K562 (cell line): ENCODE results near the gene TMEM45B. TPM values are rescaled to one million over a fixed set of nuclear protein-coding genes. Genes with fewer than 3 reads are reported as not detected.

Experiments used
- CREM ChIP-seq: IDR thresholded peaks from 2 replicates; pipeline ENCODE4 v1.6.1; 2014; ENCODE audit warnings: antibody characterized with exemption, low read depth
- EP400 ChIP-seq: fragments of 450-650 bp; IDR thresholded peaks from 2 replicates; pipeline ENCODE4 v1.6.1; 2017; ENCODE audit warnings: antibody characterized with exemption, mild to moderate bottlenecking, moderate library complexity
- ERF ChIP-seq: fragments of 450-650 bp; formaldehyde crosslinking; IDR thresholded peaks from 2 replicates; pipeline ENCODE4 v1.4.0; 2020; ENCODE audit warnings: mild to moderate bottlenecking, mixed read lengths
- GABPA ChIP-seq: fragments of 200-800 bp; sonication (Bioruptor generic); conservative IDR thresholded peaks from 2 replicates; pipeline ENCODE4 v1.6.1; 2016; ENCODE audit warnings: low read depth, missing genetic modification characterization, missing compliant biosample characterization
- HMGN3 ChIP-seq: IDR thresholded peaks from 2 replicates; pipeline ENCODE4 v1.6.1; 2011; ENCODE audit warnings: borderline replicate concordance, low read depth, mild to moderate bottlenecking, mixed read lengths, low read length; ENCODE audit not compliant: insufficient read length; ENCODE audit errors: extremely low read depth
- JUN ChIP-seq, 2 experiments: sonication (generic) in 1 of 2; formaldehyde crosslinking in 1 of 2; IDR thresholded peaks; 2 replicates each; pipeline versions ENCODE4 v1.6.1 to v1.8.0; 2012 to 2022; ENCODE audit warnings: borderline replicate concordance in 2 of 2, mild to moderate bottlenecking in 2 of 2, improper control_type of control experiment in 1 of 2, low read depth in 1 of 2, low read length in 1 of 2, missing genetic modification reagents in 1 of 2
- KAT7 ChIP-seq: sonication (generic); formaldehyde crosslinking; IDR thresholded peaks from 2 replicates; pipeline ENCODE4 v1.8.0; 2022; ENCODE audit warnings: missing genetic modification reagents, mild to moderate bottlenecking, borderline replicate concordance
- MED1 ChIP-seq: sonication (generic); formaldehyde crosslinking; IDR thresholded peaks from 2 replicates; pipeline ENCODE4 v1.8.1; 2023; ENCODE audit warnings: missing genetic modification reagents, borderline replicate concordance
- NONO ChIP-seq, 2 experiments: fragments of 200-400 bp in 1 of 2; fragments of 450-650 bp in 1 of 2; formaldehyde crosslinking in 1 of 2; IDR thresholded peaks; 2 replicates each; pipeline ENCODE4 v1.6.1; 2017; ENCODE audit warnings: low read depth in 2 of 2, mild to moderate bottlenecking in 2 of 2, moderate library complexity in 2 of 2, low read length in 1 of 2
- NRF1 ChIP-seq, 2 experiments: fragments of 450-650 bp; IDR thresholded peaks in 1 of 2; conservative IDR thresholded peaks in 1 of 2; 2 replicates each; pipeline ENCODE4 v1.6.1; 2014; ENCODE audit warnings: mild to moderate bottlenecking in 2 of 2
- PCBP1 ChIP-seq: fragments of 200-400 bp; formaldehyde crosslinking; IDR thresholded peaks from 2 replicates; pipeline ENCODE4 v1.6.1; 2018; ENCODE audit warnings: mild to moderate bottlenecking, low read depth, low read length; ENCODE audit not compliant: poor library complexity, severe bottlenecking
- PHF20 ChIP-seq: fragments of 450-650 bp; IDR thresholded peaks from 2 replicates; pipeline ENCODE4 v1.6.1; 2018; ENCODE audit not compliant: partially characterized antibody
- POLR2A ChIP-seq: fragments of 450-650 bp; conservative IDR thresholded peaks from 2 replicates; pipeline ENCODE4 v1.6.1; 2016
- POLR2G ChIP-seq: fragments of 200-400 bp; formaldehyde crosslinking; IDR thresholded peaks from 2 replicates; pipeline ENCODE4 v1.6.1; 2017; ENCODE audit warnings: low read depth, mild to moderate bottlenecking, antibody characterized with exemption, low read length, moderate library complexity
- RBBP5 ChIP-seq: fragments of 200-600 bp; sonication (generic); IDR thresholded peaks from 2 replicates; pipeline ENCODE4 v1.6.1; 2012; ENCODE audit warnings: borderline replicate concordance, mild to moderate bottlenecking, low read length, control low read depth, inconsistent platforms; ENCODE audit not compliant: insufficient read depth, poor library complexity, severe bottlenecking
- RBFOX2 ChIP-seq: fragments of 200-400 bp; formaldehyde crosslinking; IDR thresholded peaks from 2 replicates; pipeline ENCODE4 v1.6.1; 2017; ENCODE audit warnings: low read depth, mild to moderate bottlenecking, low read length, moderate library complexity
- SRSF7 ChIP-seq: fragments of 200-400 bp; formaldehyde crosslinking; optimal IDR thresholded peaks from 2 replicates; pipeline ENCODE3; 2017; ENCODE audit warnings: mild to moderate bottlenecking, low read depth, low read length
- TARDBP ChIP-seq: fragments of 450-650 bp; IDR thresholded peaks from 2 replicates; pipeline ENCODE4 v1.6.1; 2016
- ZNF23 ChIP-seq: fragments of 250-450 bp; sonication (Bioruptor Pico); IDR thresholded peaks from 2 replicates; pipeline ENCODE4 v1.4.0; 2020; ENCODE audit warnings: mild to moderate bottlenecking
- ZNF3 ChIP-seq: fragments of 250-450 bp; sonication (Bioruptor Pico); IDR thresholded peaks from 2 replicates; pipeline ENCODE4 v1.5.0; 2021; ENCODE audit warnings: mild to moderate bottlenecking, moderate library complexity
- ZNF764 ChIP-seq: fragments of 250-450 bp; sonication (Bioruptor Pico); IDR thresholded peaks from 2 replicates; pipeline ENCODE4 v1.4.0; 2020; ENCODE audit warnings: low read depth, mild to moderate bottlenecking, moderate library complexity
- polyA plus RNA-seq, 8 experiments: library from polyadenylated mRNA; depleted of rRNA in 4 of 8; stranded (reverse) in 5 of 8; unstranded in 3 of 8; fragments of >200 nt; fragmentation: Nextera tagmentation in 2 of 8; fragmentation: Illumina TruSeq in 1 of 8; extraction: Ambion mirVana in 2 of 8; extraction: Trizol in 1 of 8; gene quantifications; 2 replicates each; pipeline versions ENCODE4 v1.2.1 to v1.2.3, GENCODE V29; 2011 to 2014; ENCODE audit warnings: inconsistent platforms in 1 of 8, missing spikeins in 1 of 8
- total RNA-seq, 7 experiments: library from RNA; depleted of rRNA in 6 of 7; stranded (reverse); fragments of >200 nt in 6 of 7; fragmentation: Illumina TruSeq in 2 of 7; extraction: Trizol in 2 of 7; gene quantifications; 2 replicates each; pipeline versions ENCODE4 v1.2.1 to v1.2.3, GENCODE V29; 2011 to 2021; ENCODE audit warnings: low replicate concordance in 1 of 7
- TF ChIP-seq, protein P1 (sequence below): fragments of 450-650 bp; formaldehyde crosslinking; IDR thresholded peaks from 2 replicates; pipeline ENCODE4 v1.4.0; 2022; ENCODE audit warnings: missing genetic modification characterization
- TF ChIP-seq, protein P2 (sequence below), 2 experiments: fragments of 450-650 bp; IDR thresholded peaks; 2 replicates each; pipeline ENCODE4 v1.6.1; 2016

The TMEM45B gene
- total and polyA plus RNA-seq, 9 of the 15 experiments (the other 6 are each of a cell fraction or from before 2014, with no cell fraction given), result 0.07 TPM; not detected in 8

DNA sequence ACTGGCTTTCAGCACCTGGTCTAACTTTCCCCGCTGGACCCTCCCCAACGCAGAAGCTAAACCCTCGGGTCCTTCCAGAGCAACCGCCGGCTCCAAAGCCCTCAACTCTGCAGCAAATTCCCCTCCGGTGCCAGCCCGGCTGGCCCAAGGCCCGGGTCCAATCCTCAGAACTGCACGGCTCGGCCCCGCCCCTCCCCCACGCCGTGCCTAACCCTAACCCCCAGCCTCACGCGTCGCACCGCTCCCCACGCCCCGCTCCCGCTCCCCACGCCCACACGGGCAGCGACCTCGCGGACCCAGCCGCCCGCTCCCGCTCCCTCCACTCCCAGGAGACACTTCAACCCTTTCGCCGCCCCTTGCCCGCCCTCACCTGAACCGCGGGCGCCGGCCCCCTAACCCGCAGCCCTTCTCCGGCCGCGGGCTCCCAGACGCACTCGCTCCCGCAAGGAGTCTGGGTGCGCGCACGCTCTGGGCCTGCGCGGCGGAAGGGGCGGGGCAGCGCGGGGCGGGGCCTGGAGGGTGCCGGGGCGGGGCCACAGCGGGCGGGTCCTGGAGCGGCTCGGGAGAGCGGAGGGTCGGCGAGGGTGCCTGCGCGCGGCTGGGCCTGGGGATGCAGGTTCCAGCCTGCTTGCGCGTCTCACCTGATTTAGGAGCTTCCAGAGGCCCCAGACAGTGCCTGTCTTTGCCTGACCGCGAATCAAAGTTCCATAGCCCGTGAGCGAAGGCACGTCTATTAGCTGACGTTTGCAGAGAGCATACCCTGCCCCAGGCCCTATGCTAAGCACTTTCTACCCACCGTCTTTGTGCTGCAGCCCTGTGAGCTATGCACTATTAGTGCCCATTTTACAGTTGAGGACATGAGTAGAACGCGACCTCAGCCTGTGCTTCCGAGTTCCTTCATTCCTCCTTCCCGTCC is 79.7 kb downstream of the TMEM45B start, which contains the start of gene NFRKB (continued):
- TF ChIP-seq NONO (IDR thresholded peaks at IDR 0.05; ENCODE audit: low read depth in 2 of 2, low read length in 1 of 2) (peak in 1 of 2 experiments; percentile 47; a peak in 2 of 4 replicates), CREM (peak; percentile 5; the same call in 1 of the 2 replicates), EP400 (peak; percentile 61; the same call in 1 of the 2 replicates), GABPA (tag) (peak; percentile 50; the same call in 1 of the 2 replicates), ZNF764 (CRISPR knock-in tag) (no peak), PHF20 (peak; percentile 66), PCBP1 (peak; percentile 39), RBFOX2 (peak; percentile 80), POLR2G (peak; percentile 90), NRF1 (conservative IDR thresholded peaks at IDR 0.05 in 1 of 2, IDR thresholded peaks at IDR 0.05 in 1 of 2) (peak; percentile 86 to 88), SRSF7 (no peak), POLR2A (peak; percentile 84), JUN (IDR thresholded peaks at IDR 0.05; ENCODE audit: borderline replicate concordance, low read depth, low read length) (no peak), JUN (CRISPR knock-in tag; IDR thresholded peaks at IDR 0.05; ENCODE audit: borderline replicate concordance) (peak; percentile 51; the same call in 1 of the 2 replicates), ERF (CRISPR knock-in tag) (0 out of 2 replicates have a peak, but pooled peaks have one; percentile 37), ZNF3 (CRISPR knock-in tag) (no peak), KAT7 (CRISPR knock-in tag) (0 out of 2 replicates have a peak, but pooled peaks have one; percentile 64), TARDBP (no peak), RBBP5 (peak; percentile 70), ZNF23 (CRISPR knock-in tag) (0 out of 2 replicates have a peak, but pooled peaks have one; percentile 20), MED1 (CRISPR knock-in tag) (no peak), HMGN3 (peak; percentile 70)
- TF ChIP-seq, protein P1, sequence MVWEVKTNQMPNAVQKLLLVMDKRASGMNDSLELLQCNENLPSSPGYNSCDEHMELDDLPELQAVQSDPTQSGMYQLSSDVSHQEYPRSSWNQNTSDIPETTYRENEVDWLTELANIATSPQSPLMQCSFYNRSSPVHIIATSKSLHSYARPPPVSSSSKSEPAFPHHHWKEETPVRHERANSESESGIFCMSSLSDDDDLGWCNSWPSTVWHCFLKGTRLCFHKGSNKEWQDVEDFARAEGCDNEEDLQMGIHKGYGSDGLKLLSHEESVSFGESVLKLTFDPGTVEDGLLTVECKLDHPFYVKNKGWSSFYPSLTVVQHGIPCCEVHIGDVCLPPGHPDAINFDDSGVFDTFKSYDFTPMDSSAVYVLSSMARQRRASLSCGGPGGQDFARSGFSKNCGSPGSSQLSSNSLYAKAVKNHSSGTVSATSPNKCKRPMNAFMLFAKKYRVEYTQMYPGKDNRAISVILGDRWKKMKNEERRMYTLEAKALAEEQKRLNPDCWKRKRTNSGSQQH (CRISPR knock-in tag), result 0 out of 2 replicates have a peak, but pooled peaks have one; percentile 62
- TF ChIP-seq, protein P2, sequence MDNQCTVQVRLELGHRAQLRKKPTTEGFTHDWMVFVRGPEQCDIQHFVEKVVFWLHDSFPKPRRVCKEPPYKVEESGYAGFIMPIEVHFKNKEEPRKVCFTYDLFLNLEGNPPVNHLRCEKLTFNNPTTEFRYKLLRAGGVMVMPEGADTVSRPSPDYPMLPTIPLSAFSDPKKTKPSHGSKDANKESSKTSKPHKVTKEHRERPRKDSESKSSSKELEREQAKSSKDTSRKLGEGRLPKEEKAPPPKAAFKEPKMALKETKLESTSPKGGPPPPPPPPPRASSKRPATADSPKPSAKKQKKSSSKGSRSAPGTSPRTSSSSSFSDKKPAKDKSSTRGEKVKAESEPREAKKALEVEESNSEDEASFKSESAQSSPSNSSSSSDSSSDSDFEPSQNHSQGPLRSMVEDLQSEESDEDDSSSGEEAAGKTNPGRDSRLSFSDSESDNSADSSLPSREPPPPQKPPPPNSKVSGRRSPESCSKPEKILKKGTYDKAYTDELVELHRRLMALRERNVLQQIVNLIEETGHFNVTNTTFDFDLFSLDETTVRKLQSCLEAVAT (IDR thresholded peaks at IDR 0.05), result peak in 1 of 2 experiments; percentile 30; a peak in 1 of 4 replicates
